Neural cell (in vitro differentiated cells): Measurements from ENCODE around the gene CACNA1C. TPM values are rescaled to one million over a fixed set of nuclear protein-coding genes. Genes with fewer than 3 reads are reported as not detected.

ENCODE experiments used
- H2AFZ ChIP-seq: fragments of 200-600, 300-800 bp; sonication (generic), shearing (Covaris generic); 2 replicates; pipeline ENCODE4 v1.6.0; 2014; ENCODE audit warnings: low read depth, mild to moderate bottlenecking, antibody characterized with exemption, low read length, moderate library complexity
- H3F3A ChIP-seq: fragments of 200-600 bp; shearing (Covaris generic); 2 replicates; pipeline ENCODE4 v1.6.1; 2016; ENCODE audit warnings: mild to moderate bottlenecking, moderate library complexity, mixed read lengths, antibody characterized with exemption, low read length; ENCODE audit not compliant: insufficient read depth, poor library complexity, severe bottlenecking
- H3K27ac ChIP-seq: fragments of 200-600, 300-800 bp; sonication (generic), shearing (Covaris generic); 2 replicates; pipeline ENCODE4 v1.5.1; 2014; ENCODE audit warnings: mild to moderate bottlenecking, low read length, moderate library complexity
- H3K27me3 ChIP-seq: fragments of 300-800, 200-600 bp; sonication (generic), shearing (Covaris generic); 2 replicates; pipeline ENCODE4 v1.6.0; 2014; ENCODE audit warnings: mild to moderate bottlenecking, low read depth, low read length, moderate library complexity; ENCODE audit not compliant: insufficient read depth
- H3K36me3 ChIP-seq: fragments of 300-800, 200-600 bp; sonication (generic), shearing (Covaris generic); 2 replicates; pipeline ENCODE4 v1.5.1; 2014; ENCODE audit warnings: mild to moderate bottlenecking, antibody characterized with exemption, low read length, moderate library complexity; ENCODE audit not compliant: insufficient read depth
- H3K4me2 ChIP-seq: fragments of 300-800, 200-600 bp; sonication (generic), shearing (Covaris generic); 2 replicates; pipeline ENCODE4 v1.6.0; 2014; ENCODE audit warnings: mild to moderate bottlenecking, low read length
- H3K4me3 ChIP-seq: fragments of 300-800, 200-600 bp; sonication (generic), shearing (Covaris generic); 2 replicates; pipeline ENCODE4 v1.5.1; 2014; ENCODE audit warnings: mild to moderate bottlenecking, low read length, moderate library complexity
- H3K79me2 ChIP-seq: fragments of 200-600 bp; shearing (Covaris generic); replicated peaks from 2 replicates; pipeline ENCODE4 v1.6.0; 2014; ENCODE audit warnings: mild to moderate bottlenecking, low read length, moderate library complexity; ENCODE audit not compliant: insufficient read depth
- H3K9ac ChIP-seq: fragments of 300-800, 200-600 bp; sonication (generic), shearing (Covaris generic); 2 replicates; pipeline ENCODE4 v1.6.1; 2016; ENCODE audit warnings: mild to moderate bottlenecking, low read length, mixed read lengths
- H3K9me2 ChIP-seq: fragments of 200-600 bp; shearing (Covaris generic); 2 replicates; pipeline ENCODE4 v1.6.1; 2016; ENCODE audit warnings: mild to moderate bottlenecking, low read length, mixed read lengths; ENCODE audit not compliant: insufficient read depth
- H3K9me3 ChIP-seq: fragments of 200-600, 300-800 bp; sonication (generic), shearing (Covaris generic); 2 replicates; pipeline ENCODE4 v1.6.1; 2016; ENCODE audit warnings: mild to moderate bottlenecking, mixed run types, low read length, moderate library complexity, mixed read lengths
- H4K20me1 ChIP-seq: fragments of 200-600 bp; shearing (Covaris generic); 2 replicates; pipeline ENCODE4 v1.6.1; 2016; ENCODE audit warnings: mild to moderate bottlenecking, mixed run types; ENCODE audit not compliant: insufficient read depth
- CTCF ChIP-seq: fragments of 450-650 bp; IDR thresholded peaks from 2 replicates; pipeline ENCODE4 v1.5.1; 2014; ENCODE audit warnings: antibody characterized with exemption, mild to moderate bottlenecking, moderate library complexity; ENCODE audit not compliant: poor library complexity, severe bottlenecking
- EP300 ChIP-seq: fragments of 450-650 bp; conservative IDR thresholded peaks from 2 replicates; pipeline ENCODE4 v1.6.1; 2014; ENCODE audit warnings: antibody characterized with exemption, mild to moderate bottlenecking, moderate library complexity; ENCODE audit not compliant: poor library complexity, severe bottlenecking
- EZH2 ChIP-seq: fragments of 200-600, 300-800 bp; shearing (Covaris generic), sonication (generic); IDR thresholded peaks from 2 replicates; pipeline ENCODE4 v1.6.1; 2014; ENCODE audit warnings: antibody characterized with exemption, low read length, borderline replicate concordance, mild to moderate bottlenecking; ENCODE audit not compliant: insufficient read depth, poor library complexity, severe bottlenecking
- MXI1 ChIP-seq: fragments of 450-650 bp; conservative IDR thresholded peaks from 2 replicates; pipeline ENCODE4 v1.6.1; 2014; ENCODE audit warnings: antibody characterized with exemption, mild to moderate bottlenecking; ENCODE audit not compliant: poor library complexity, severe bottlenecking
- POLR2AphosphoS5 ChIP-seq: IDR thresholded peaks from 2 replicates; pipeline ENCODE4 v1.6.1; 2012
- RAD21 ChIP-seq: fragments of 450-650 bp; conservative IDR thresholded peaks from 2 replicates; pipeline ENCODE4 v1.6.1; 2014; ENCODE audit warnings: antibody characterized with exemption, mild to moderate bottlenecking, moderate library complexity
- REST ChIP-seq: IDR thresholded peaks from 2 replicates; pipeline ENCODE4 v1.6.1; 2012; ENCODE audit warnings: borderline replicate concordance
- SMC3 ChIP-seq: fragments of 450-650 bp; conservative IDR thresholded peaks from 2 replicates; pipeline ENCODE4 v1.6.1; 2014; ENCODE audit warnings: antibody characterized with exemption, mild to moderate bottlenecking, moderate library complexity; ENCODE audit not compliant: poor library complexity
- TAF1 ChIP-seq: IDR thresholded peaks from 2 replicates; pipeline ENCODE4 v1.6.1; 2012; ENCODE audit warnings: low read depth
- polyA plus RNA-seq: library from polyadenylated mRNA; depleted of rRNA; stranded (reverse); fragments of >200 nt; gene quantifications from 2 replicates; pipeline ENCODE4 v1.2.3, GENCODE V29; 2014

Gene CACNA1C
- polyA plus RNA-seq, 1 donor from 2014 or later, result 9.7 TPM

- Histone ChIP-seq H2AFZ (no peak overlapping the region), H3K36me3 (peaks cover 26% of the 10 kb centered on the region), H3K4me3 (no peak overlapping the region), H3K27ac (no peak overlapping the region), H3K79me2 (no peaks in the 10 kb centered on the region), H3K9me2 (no peaks in the 10 kb centered on the region), H3K27me3 (no peaks in the 10 kb centered on the region), H3K9ac (no peak overlapping the region), H3K4me2 (no peak overlapping the region), H3K9me3 (peaks cover 14% of the 10 kb centered on the region), H3F3A (no peaks in the 10 kb centered on the region), H4K20me1 (no peaks in the 10 kb centered on the region)
- no peak for TF ChIP-seq TAF1
- TF ChIP-seq SMC3, result no peak
- TF ChIP-seq RAD21, result no peak
- no peak for TF ChIP-seq POLR2AphosphoS5
- no peak for TF ChIP-seq MXI1
- TF ChIP-seq EP300, result no peak
- no peak for TF ChIP-seq EZH2
- no peak for TF ChIP-seq CTCF
- no peak for TF ChIP-seq REST
Observed at GRCh38 chr12:2593045-2593444, 540.3 kb downstream of the CACNA1C start.

- Histone ChIP-seq H3K9ac (no peak overlapping the region), H3K4me3 (no peak overlapping the region), H3K4me2 (no peak overlapping the region), H4K20me1 (no peaks in the 10 kb centered on the region), H3K27me3 (no peaks in the 10 kb centered on the region), H3K27ac (no peak overlapping the region), H3K79me2 (no peaks in the 10 kb centered on the region), H3K36me3 (peaks cover 26% of the 10 kb centered on the region), H3F3A (no peaks in the 10 kb centered on the region), H3K9me3 (peaks cover 14% of the 10 kb centered on the region), H3K9me2 (no peaks in the 10 kb centered on the region), H2AFZ (no peak overlapping the region)
- no peak for TF ChIP-seq MXI1
Observed at GRCh38 chr12:2596441-2596840, 543.7 kb downstream of the CACNA1C start.

- Histone ChIP-seq H4K20me1 (no peaks in the 10 kb centered on the region), H3K79me2 (no peaks in the 10 kb centered on the region), H2AFZ (no peak overlapping the region), H3K36me3 (peaks cover 9% of the 10 kb centered on the region), H3K27ac (no peak overlapping the region), H3K9me3 (peaks cover under 1% of the 10 kb centered on the region), H3K27me3 (no peaks in the 10 kb centered on the region), H3K4me2 (no peak overlapping the region), H3K4me3 (no peak overlapping the region), H3F3A (no peaks in the 10 kb centered on the region), H3K9ac (no peak overlapping the region), H3K9me2 (no peaks in the 10 kb centered on the region)
- TF ChIP-seq RAD21, result no peak
- no peak for TF ChIP-seq EP300
- no peak for TF ChIP-seq CTCF
- TF ChIP-seq EZH2, result no peak
- TF ChIP-seq SMC3, result no peak
- no peak for TF ChIP-seq MXI1
- TF ChIP-seq TAF1, result no peak
- TF ChIP-seq REST, result no peak
Observed at GRCh38 chr12:2605301-2605700, 552.5 kb downstream of the CACNA1C start.
